IMR-90 (cell line): ENCODE data around the gene ROMO1. TPM values are rescaled to one million over a fixed set of nuclear protein-coding genes. Genes with fewer than 3 reads are reported as not detected.

Experiments
- ATAC-seq: fragments of 200-7000 bp; cut with Tn5 transposase; 2 replicates; pipeline ENCODE4 v1.9.1; 2020; ENCODE audit warnings: low read depth, mild to moderate bottlenecking, moderate library complexity
- BruUV-seq: library from RNA; stranded (reverse); fragments of 400-500 nt; replicated peaks from 2 replicates; lab custom pipeline; 2021; lab: Mats Ljungman, UMichigan
- CTCF ChIA-PET: fragments of 300-600 bp; formaldehyde crosslinking; extraction: SDS; loops from one replicate; lab custom pipeline; 2021; ENCODE audit warnings: antibody characterized with exemption; lab: Yijun Ruan, JAX
- POLR2A ChIA-PET: fragments of 300-600 bp; sonication (Branson Sonifier 250); formaldehyde crosslinking; loops from one replicate; lab custom pipeline; 2022; ENCODE audit warnings: antibody characterized with exemption; ENCODE audit not compliant: unreplicated experiment; lab: Charles Lee
- DNase-seq: peaks from one replicate; pipeline ENCODE4 v3.0.0; 2013
- H2AFZ ChIP-seq: replicated peaks from 2 replicates; pipeline ENCODE3; 2013; ENCODE audit warnings: low read length, mild to moderate bottlenecking; ENCODE audit not compliant: poor library complexity
- H2AK5ac ChIP-seq: 2 replicates; pipeline ENCODE4 v1.6.1; 2013; ENCODE audit warnings: low read depth, low read length, inconsistent platforms
- H2AK9ac ChIP-seq: replicated peaks from 2 replicates; pipeline ENCODE3; 2013; ENCODE audit warnings: mild to moderate bottlenecking, low read depth, low read length, moderate library complexity; ENCODE audit not compliant: poor library complexity
- H2BK120ac ChIP-seq: 2 replicates; pipeline ENCODE4 v1.6.1; 2013; ENCODE audit warnings: low read depth, low read length, inconsistent platforms
- H2BK15ac ChIP-seq: 3 replicates; pipeline ENCODE4 v1.6.1; 2013; ENCODE audit warnings: low read depth, low read length, inconsistent platforms
- H2BK20ac ChIP-seq: 2 replicates; pipeline ENCODE4 v1.6.1; 2013; ENCODE audit warnings: low read depth, mild to moderate bottlenecking, inconsistent platforms, low read length, moderate library complexity
- H2BK5ac ChIP-seq: 2 replicates; pipeline ENCODE4 v1.6.1; 2013; ENCODE audit warnings: mild to moderate bottlenecking, low read depth, low read length, inconsistent platforms; ENCODE audit not compliant: poor library complexity, severe bottlenecking
- H3K14ac ChIP-seq: replicated peaks from 2 replicates; pipeline ENCODE4 v1.6.1; 2013; ENCODE audit warnings: low read depth, low read length, inconsistent platforms
- H3K18ac ChIP-seq: 2 replicates; pipeline ENCODE4 v1.6.1; 2013; ENCODE audit warnings: low read depth, low read length, control low read depth
- H3K23ac ChIP-seq: 2 replicates; pipeline ENCODE4 v1.6.1; 2013; ENCODE audit warnings: low read depth, low read length, inconsistent platforms
- H3K27ac ChIP-seq: 2 replicates; pipeline ENCODE4 v1.5.1; 2013; ENCODE audit warnings: mild to moderate bottlenecking, control low read depth, low read length; ENCODE audit not compliant: insufficient read depth
- H3K27me3 ChIP-seq: 2 replicates; pipeline ENCODE4 v1.6.1; 2013; ENCODE audit warnings: low read length; ENCODE audit not compliant: control insufficient read depth, insufficient read depth
- H3K36me3 ChIP-seq: 2 replicates; pipeline ENCODE4 v1.6.1; 2013; ENCODE audit warnings: low read length, mixed read lengths; ENCODE audit not compliant: control insufficient read depth, insufficient read depth
- H3K4ac ChIP-seq: 2 replicates; pipeline ENCODE4 v1.6.1; 2013; ENCODE audit warnings: low read depth, low read length, inconsistent platforms
- H3K4me1 ChIP-seq: 2 replicates; pipeline ENCODE4 v1.6.1; 2013; ENCODE audit warnings: low read length, mixed read lengths; ENCODE audit not compliant: control insufficient read depth, insufficient read depth
- H3K4me2 ChIP-seq: 2 replicates; pipeline ENCODE4 v1.6.1; 2013; ENCODE audit warnings: low read depth, mild to moderate bottlenecking, control low read depth, low read length, moderate library complexity
- H3K4me3 ChIP-seq: 2 replicates; pipeline ENCODE4 v1.5.1; 2013; ENCODE audit warnings: low read depth, mild to moderate bottlenecking, control low read depth, low read length, moderate library complexity; ENCODE audit not compliant: insufficient read depth
- H3K56ac ChIP-seq: 2 replicates; pipeline ENCODE4 v1.6.1; 2013; ENCODE audit warnings: low read length, inconsistent platforms; ENCODE audit not compliant: insufficient read depth; ENCODE audit errors: extremely low read depth
- H3K79me1 ChIP-seq, 2 experiments: 2 replicates each; pipeline ENCODE4 v1.6.1; 2013; ENCODE audit warnings: low read length in 2 of 2, inconsistent platforms in 1 of 2, low read depth in 1 of 2
- H3K9ac ChIP-seq: 2 replicates; pipeline ENCODE4 v1.6.1; 2013; ENCODE audit warnings: low read depth, low read length, control low read depth
- H3K9me1 ChIP-seq: 2 replicates; pipeline ENCODE4 v1.6.1; 2013; ENCODE audit warnings: low read length, inconsistent platforms; ENCODE audit not compliant: insufficient read depth
- H3K9me3 ChIP-seq: 2 replicates; pipeline ENCODE4 v1.6.1; 2013; ENCODE audit warnings: low read length; ENCODE audit not compliant: control insufficient read depth, insufficient read depth
- H4K20me1 ChIP-seq: 2 replicates; pipeline ENCODE4 v1.6.1; 2013; ENCODE audit warnings: low read length, inconsistent platforms; ENCODE audit not compliant: insufficient read depth
- H4K5ac ChIP-seq: 2 replicates; pipeline ENCODE4 v1.6.1; 2013; ENCODE audit warnings: mild to moderate bottlenecking, low read depth, low read length, control low read depth
- H4K8ac ChIP-seq, 2 experiments: 2 replicates each; pipeline ENCODE4 v1.6.1; 2013; ENCODE audit warnings: low read depth in 2 of 2, low read length in 2 of 2, control low read depth in 1 of 2, inconsistent platforms in 1 of 2
- H4K91ac ChIP-seq: 2 replicates; pipeline ENCODE4 v1.6.1; 2013; ENCODE audit warnings: low read depth, low read length, inconsistent platforms; ENCODE audit not compliant: insufficient read depth
- MXI1 ChIP-seq: IDR thresholded peaks from 2 replicates; pipeline ENCODE4 v1.6.1; 2012; ENCODE audit warnings: low read depth, mild to moderate bottlenecking, low read length, moderate library complexity, borderline replicate concordance
- POLR2A ChIP-seq: IDR thresholded peaks from 2 replicates; pipeline ENCODE4 v1.6.1; 2012; ENCODE audit warnings: mild to moderate bottlenecking, low read depth, low read length
- RCOR1 ChIP-seq: IDR thresholded peaks from 2 replicates; pipeline ENCODE4 v1.6.1; 2012; ENCODE audit warnings: mild to moderate bottlenecking, low read length, improper control_type of control experiment; ENCODE audit not compliant: insufficient replicate concordance
- RFX5 ChIP-seq: IDR thresholded peaks from 2 replicates; pipeline ENCODE4 v1.8.0; 2012; ENCODE audit warnings: low read depth, mild to moderate bottlenecking, low read length, moderate library complexity
- USF2 ChIP-seq: fragments of 150-350 bp; IDR thresholded peaks from 2 replicates; pipeline ENCODE4 v1.6.1; 2017; ENCODE audit warnings: mild to moderate bottlenecking, antibody characterized with exemption, low read length, low read depth
- WGBS, 2 experiments: methylation state at CpG; one replicate each; pipeline versions ENCODE4 v1.1.5 to v1.1.7; 2013; ENCODE audit warnings: missing lambda C conversion rate in 2 of 2; ENCODE audit not compliant: insufficient read length in 1 of 2; ENCODE audit errors: extremely low coverage in 2 of 2; 5-methylcytosine and 5-hydroxymethylcytosine counted together
- dilution Hi-C: fragments of 300-500 bp; cut with HindIII; formaldehyde crosslinking; loops from one replicate; pipeline ENCODE4 v1.14.3; 2018; ENCODE audit warnings: low sequenced_read_pairs; ENCODE audit not compliant: unreplicated experiment
- in situ Hi-C: fragments of 300-500 bp; cut with MboI; formaldehyde crosslinking; loops from 3 replicates; pipeline ENCODE4 v1.14.3; 2019; ENCODE audit warnings: low sequenced_read_pairs, inconsistent platforms, mixed read lengths
- intact Hi-C: fragments of 100-400 bp; cut with micrococcal nuclease; formaldehyde crosslinking; loops from 2 replicates; pipeline ENCODE4 v1.10.0; 2022
- polyA plus RNA-seq, 3 experiments: library from polyadenylated mRNA; depleted of rRNA; stranded (reverse); fragments of >200 nt; gene quantifications; 2 replicates each; pipeline ENCODE4 v1.2.3, GENCODE V29; 2012; ENCODE audit warnings: low replicate concordance in 1 of 3
- total RNA-seq: library from RNA; depleted of rRNA; stranded (reverse); fragments of >200 nt; gene quantifications from 2 replicates; pipeline ENCODE4 v1.2.3, GENCODE V29; 2012
- TF ChIP-seq, protein P1 (sequence below): fragments of 150-350 bp; IDR thresholded peaks from 2 replicates; pipeline ENCODE4 v1.6.1; 2016; ENCODE audit warnings: low read depth, mild to moderate bottlenecking, low read length, moderate library complexity, borderline replicate concordance
- TF ChIP-seq, protein P2 (sequence below): conservative IDR thresholded peaks from 2 replicates; pipeline ENCODE4 v1.5.1; 2012; ENCODE audit warnings: mild to moderate bottlenecking, low read depth, low read length, improper control_type of control experiment

ROMO1 gene
- total and polyA plus RNA-seq, 2 of the 4 experiments (the other 2 are of a cell fraction): 223 to 555 TPM

GRCh38 chr20:35716330-35716729 is 17.1 kb downstream of the ROMO1 start:
- H4K5ac ChIP-seq: no peak overlapping the region
- H4K8ac ChIP-seq: no peak overlapping the region
- H2BK5ac ChIP-seq: no peak overlapping the region
- H3K23ac ChIP-seq: no peak overlapping the region
- no peak overlapping the region for H3K18ac ChIP-seq
- intact Hi-C loops (no loop called here), in situ Hi-C loops (no loop called here), dilution Hi-C loops (no loop called here)
- H3K9me3 ChIP-seq: no peaks in the 10 kb centered on the region
- DNase-seq: no peak
- H3K36me3 ChIP-seq: peaks cover 84% of the 10 kb centered on the region
- no CpG with 5 or more reads among the region's 4 CpGs for WGBS, 2 experiments
- no peaks in the 10 kb centered on the region for H3K4me1 ChIP-seq
- H3K9ac ChIP-seq: no peak overlapping the region
- H3K27me3 ChIP-seq: no peaks in the 10 kb centered on the region
- peaks cover 92% of the 10 kb centered on the region for H4K20me1 ChIP-seq
- no peak overlapping the region for H2AK5ac ChIP-seq
- ATAC-seq: no peak
- CTCF ChIA-PET: no interaction called here
- no peak overlapping the region for H3K4ac ChIP-seq
- no peak overlapping the region for H3K14ac ChIP-seq
- no peak overlapping the region for H4K91ac ChIP-seq
- no peak overlapping the region for H2AFZ ChIP-seq
- H3K9me1 ChIP-seq: peaks cover 11% of the 10 kb centered on the region
- no peak overlapping the region for H2AK9ac ChIP-seq
- BruUV-seq: no TSS peak
- TF ChIP-seq, protein P1, sequence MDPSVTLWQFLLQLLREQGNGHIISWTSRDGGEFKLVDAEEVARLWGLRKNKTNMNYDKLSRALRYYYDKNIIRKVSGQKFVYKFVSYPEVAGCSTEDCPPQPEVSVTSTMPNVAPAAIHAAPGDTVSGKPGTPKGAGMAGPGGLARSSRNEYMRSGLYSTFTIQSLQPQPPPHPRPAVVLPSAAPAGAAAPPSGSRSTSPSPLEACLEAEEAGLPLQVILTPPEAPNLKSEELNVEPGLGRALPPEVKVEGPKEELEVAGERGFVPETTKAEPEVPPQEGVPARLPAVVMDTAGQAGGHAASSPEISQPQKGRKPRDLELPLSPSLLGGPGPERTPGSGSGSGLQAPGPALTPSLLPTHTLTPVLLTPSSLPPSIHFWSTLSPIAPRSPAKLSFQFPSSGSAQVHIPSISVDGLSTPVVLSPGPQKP: no peak
- TF ChIP-seq RCOR1 (no peak), USF2 (no peak), RFX5 (no peak), POLR2A (no peak), MXI1 (no peak)
- TF ChIP-seq, protein P2, sequence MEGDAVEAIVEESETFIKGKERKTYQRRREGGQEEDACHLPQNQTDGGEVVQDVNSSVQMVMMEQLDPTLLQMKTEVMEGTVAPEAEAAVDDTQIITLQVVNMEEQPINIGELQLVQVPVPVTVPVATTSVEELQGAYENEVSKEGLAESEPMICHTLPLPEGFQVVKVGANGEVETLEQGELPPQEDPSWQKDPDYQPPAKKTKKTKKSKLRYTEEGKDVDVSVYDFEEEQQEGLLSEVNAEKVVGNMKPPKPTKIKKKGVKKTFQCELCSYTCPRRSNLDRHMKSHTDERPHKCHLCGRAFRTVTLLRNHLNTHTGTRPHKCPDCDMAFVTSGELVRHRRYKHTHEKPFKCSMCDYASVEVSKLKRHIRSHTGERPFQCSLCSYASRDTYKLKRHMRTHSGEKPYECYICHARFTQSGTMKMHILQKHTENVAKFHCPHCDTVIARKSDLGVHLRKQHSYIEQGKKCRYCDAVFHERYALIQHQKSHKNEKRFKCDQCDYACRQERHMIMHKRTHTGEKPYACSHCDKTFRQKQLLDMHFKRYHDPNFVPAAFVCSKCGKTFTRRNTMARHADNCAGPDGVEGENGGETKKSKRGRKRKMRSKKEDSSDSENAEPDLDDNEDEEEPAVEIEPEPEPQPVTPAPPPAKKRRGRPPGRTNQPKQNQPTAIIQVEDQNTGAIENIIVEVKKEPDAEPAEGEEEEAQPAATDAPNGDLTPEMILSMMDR: no peak
- H3K56ac ChIP-seq: no peak overlapping the region
- H3K27ac ChIP-seq: no peak overlapping the region
- no peak overlapping the region for H2BK20ac ChIP-seq
- H3K4me2 ChIP-seq: no peak overlapping the region
- no peak overlapping the region for H2BK120ac ChIP-seq
- H3K79me1 ChIP-seq: peaks cover 34 to 81% of the 10 kb centered on the region in 2 experiments
- no peak overlapping the region for H3K4me3 ChIP-seq
- POLR2A ChIA-PET: no interaction called here
- no peak overlapping the region for H2BK15ac ChIP-seq
